Psoas muscle (tissue), 8 donors: ENCODE data around the gene ZGRF1. TPM values are rescaled to one million over a fixed set of nuclear protein-coding genes. Genes with fewer than 3 reads are reported as not detected.

Source experiments
- ATAC-seq, 4 donors: fragments of 200-7000 bp; cut with Tn5 transposase; one replicate each; pipeline ENCODE4 v1.9.1; 2020; ENCODE audit warnings: moderate library complexity in 3 of 4, mild to moderate bottlenecking in 2 of 4
- DNase-seq, 2 donors: peaks; one replicate each; pipeline ENCODE4 v3.0.0-alpha.2; 2020
- H3K27ac ChIP-seq: fragments of 200-600 bp; one replicate; pipeline ENCODE4 v1.8.0; 2022
- H3K27me3 ChIP-seq, 3 donors: fragments of 200-600 bp in 1 of 3; one replicate each; pipeline versions ENCODE4 v1.6.1 to v1.8.0; 2013 to 2022; ENCODE audit warnings: low read length in 2 of 3, mild to moderate bottlenecking in 2 of 3, moderate library complexity in 1 of 3; ENCODE audit not compliant: insufficient read depth in 3 of 3
- H3K36me3 ChIP-seq, 2 donors: fragments of 200-600 bp in 1 of 2; one replicate each; pipeline versions ENCODE4 v1.6.1 to v1.8.0; 2013 to 2022; ENCODE audit warnings: low read depth in 1 of 2, mild to moderate bottlenecking in 1 of 2, moderate library complexity in 1 of 2; ENCODE audit not compliant: insufficient read depth in 1 of 2
- H3K4me1 ChIP-seq: fragments of 200-600 bp; one replicate; pipeline ENCODE4 v1.8.0; 2022
- H3K4me3 ChIP-seq: fragments of 200-600 bp; one replicate; pipeline ENCODE4 v1.8.0; 2022; ENCODE audit warnings: mild to moderate bottlenecking
- H3K9me3 ChIP-seq: fragments of 200-600 bp; one replicate; pipeline ENCODE4 v1.8.0; 2022
- CTCF ChIP-seq: fragments of 200-600 bp; IDR thresholded peaks from one replicate; pipeline ENCODE4 v1.8.0; 2022; ENCODE audit warnings: antibody characterized with exemption
- WGBS, 3 donors: extraction: QIAGEN DNeasy Blood & Tissue Kit; methylation state at CpG; one replicate each; pipeline versions ENCODE4 v1.1.6 to v1.1.7; 2013; 5-methylcytosine and 5-hydroxymethylcytosine counted together
- intact Hi-C, 2 donors: fragments of 100-400 bp; cut with DNase I; formaldehyde crosslinking; loops; one replicate each; pipeline versions ENCODE4 v1.11.0 to v1.14.2; 2022
- polyA plus RNA-seq, 3 donors: library from polyadenylated mRNA; stranded (reverse); fragments of 200-250 nt; gene quantifications; one replicate each; pipeline ENCODE4 v1.2.3, GENCODE V29; 2013
- total RNA-seq, 4 donors: library from RNA; stranded (reverse); fragmentation: NEBNext Ultra II Directional in 2 of 4; extraction: Animal tissue kit (Norgen Biotek cat#: 25700) in 2 of 4; gene quantifications; one replicate each; pipeline versions ENCODE4 v1.2.1 to v1.2.4, GENCODE V29; 2021 to 2023
- donor health status: healthy with polysubstance abuse.
- donor health status: DM: no; HTN: no; CAD: no; lungs with moderate emphysema.
- donor health status: Bipolar disorder and iron deficiency.
- donor health status: healthy.
- donor health status: DM: yes; HTN: yes; CAD: no.
- donor health status: DM: no; HTN: no; CAD: no.
- donor health status: DM: no; HTN: no; CAD: no.
- donor health status: DM: yes; HTN: yes; CAD: no.

ZGRF1 gene
- total and polyA plus RNA-seq, 7 donors = 0.79 to 2.0 (median 1.3) TPM

- Histone ChIP-seq H3K4me3 (no peak overlapping the region), H3K36me3 (no peaks in the 10 kb centered on the region), H3K9me3 (no peaks in the 10 kb centered on the region), H3K27me3 (no peaks in the 10 kb centered on the region), H3K27ac (no peak overlapping the region), H3K4me1 (no peaks in the 10 kb centered on the region)
- TF ChIP-seq CTCF = no peak
- intact Hi-C loops = no loop called here
- DNase-seq (no peak), ATAC-seq (no peak)
Measured at GRCh38 chr4:112589206-112589605, 47.5 kb downstream of the ZGRF1 start.

- DNase-seq (no peak), ATAC-seq (no peak)
- intact Hi-C loops = no loop called here
- TF ChIP-seq CTCF = no peak
- no peaks in the 10 kb centered on the region for H3K4me1 ChIP-seq
- no peaks in the 10 kb centered on the region for H3K27me3 ChIP-seq
- H3K27ac ChIP-seq = no peak overlapping the region
- no peaks in the 10 kb centered on the region for H3K9me3 ChIP-seq
- no peak overlapping the region for H3K4me3 ChIP-seq
- 97 to 99% (median 97%) methylated on average over 2 of the region's 2 CpGs for WGBS, 3 donors
- peaks cover 3 to 27% of the 10 kb centered on the region in 2 donors for H3K36me3 ChIP-seq
Measured at GRCh38 chr4:112585977-112586736, 50.6 kb downstream of the ZGRF1 start.

DNA sequence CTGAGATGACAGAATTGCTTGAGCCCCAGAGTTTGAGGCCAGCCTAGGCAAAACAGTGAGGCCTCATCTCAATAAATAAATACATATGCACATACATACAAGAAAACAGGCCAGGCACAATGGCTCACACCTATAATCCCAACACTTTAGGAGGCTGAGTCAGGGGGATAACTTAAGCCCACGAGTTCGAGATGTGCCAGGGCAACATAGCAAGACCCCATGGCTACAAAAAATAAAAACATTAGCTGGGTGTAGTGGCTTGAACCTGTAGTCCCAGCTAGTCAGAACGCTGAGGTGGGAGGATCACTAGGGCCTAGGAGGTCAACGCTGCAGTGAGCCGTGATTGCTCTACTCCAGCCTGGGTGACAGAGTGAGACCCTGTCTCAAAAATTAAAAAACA lies 69.2 kb downstream of the ZGRF1 start:
- WGBS, 3 donors = 96 to 99% (median 97%) methylated on average over 5 of the region's 5 CpGs

DNA sequence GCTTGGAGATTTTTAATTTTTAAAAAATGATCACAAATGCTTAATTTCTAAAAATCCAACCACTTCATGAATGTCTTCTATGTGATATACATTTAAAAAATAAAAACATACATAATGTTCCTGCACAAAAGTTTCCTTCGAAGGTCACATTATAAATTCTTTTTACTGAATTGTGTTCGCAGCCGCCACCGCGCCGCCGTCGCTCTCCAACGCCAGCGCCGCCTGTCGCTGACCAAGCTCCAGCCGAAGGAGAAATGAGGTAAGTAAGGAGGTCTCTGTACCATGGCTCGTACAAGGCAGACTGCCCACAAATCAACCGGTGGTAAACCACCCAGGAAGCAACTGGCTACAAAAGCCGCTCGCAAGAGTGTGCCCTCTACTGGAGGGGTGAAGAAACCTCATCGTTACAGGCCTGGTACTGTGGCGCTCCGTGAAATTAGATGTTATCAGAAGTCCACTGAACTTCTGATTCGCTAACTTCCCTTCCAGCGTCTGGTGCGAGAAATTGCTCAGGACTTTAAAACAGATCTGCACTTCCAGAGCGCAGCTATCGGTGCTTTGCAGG lies 71.9 kb downstream of the ZGRF1 start:
- H3K27me3 ChIP-seq = no peaks in the 10 kb centered on the region
- no peak overlapping the region for H3K27ac ChIP-seq
- intact Hi-C loops = no loop called here
- H3K9me3 ChIP-seq = no peaks in the 10 kb centered on the region
- TF ChIP-seq CTCF = no peak
- H3K4me3 ChIP-seq = no peak overlapping the region
- DNase-seq = no peak
- H3K36me3 ChIP-seq = no peaks in the 10 kb centered on the region
- no peak for ATAC-seq
- 97 to 98% (median 98%) methylated on average over 25 of the region's 25 CpGs for WGBS, 3 donors
- no peaks in the 10 kb centered on the region for H3K4me1 ChIP-seq

More for the DNA sequence above, 69.2 kb downstream of the ZGRF1 start:
- DNase-seq = no peak
- intact Hi-C loops = no loop called here
- H3K4me1 ChIP-seq = no peaks in the 10 kb centered on the region
- no peaks in the 10 kb centered on the region for H3K9me3 ChIP-seq
- H3K4me3 ChIP-seq = no peak overlapping the region
- no peaks in the 10 kb centered on the region for H3K36me3 ChIP-seq
- no peak overlapping the region for H3K27ac ChIP-seq
- TF ChIP-seq CTCF = no peak
- H3K27me3 ChIP-seq = no peaks in the 10 kb centered on the region
- no peak for ATAC-seq
